Measurements from ENCODE around the gene ANKLE2. TPM values are rescaled to one million over a fixed set of nuclear protein-coding genes. Genes with fewer than 3 reads are reported as not detected.

Gene ANKLE2
- polyA plus RNA-seq, 1 donor (not counting 4 experiments of a cell fraction or from before 2014, with no cell fraction given): 109 TPM

DNA sequence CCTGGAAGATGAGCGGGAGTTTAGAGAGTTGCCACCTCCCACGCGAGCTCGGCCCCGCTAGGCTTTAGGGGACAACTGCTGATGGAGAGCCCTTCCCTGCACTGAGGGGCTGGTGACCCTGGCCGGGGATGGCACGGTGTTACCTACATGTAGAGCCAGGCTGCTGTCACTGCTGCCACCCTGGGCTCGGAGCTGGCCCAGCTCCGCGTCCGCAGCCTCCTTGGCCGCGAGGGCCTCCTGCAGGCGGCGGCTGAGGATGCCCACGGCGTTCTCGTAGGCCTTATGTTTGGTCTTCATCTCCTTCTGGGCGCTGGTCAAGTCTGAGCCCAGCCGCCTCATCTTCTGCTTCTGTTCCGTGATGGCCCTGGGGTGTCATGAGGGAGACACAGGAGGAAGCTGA, 24.6 kb upstream of the ANKLE2 start:
- Histone ChIP-seq H3K9me3 (ENCODE audit: control insufficient read depth, low read depth, low read length) (no peaks in the 10 kb centered on the region), H3K4me3 (ENCODE audit: control insufficient read depth in 2 of 3, extremely low read depth in 1 of 3, insufficient read depth in 2 of 3, low read depth in 1 of 3, low read length in 3 of 3) (no peak overlapping the region), H3K9ac (ENCODE audit: control insufficient read depth, extremely low read depth, insufficient read depth, low read length) (no peak overlapping the region), H2AFZ (ENCODE audit: control insufficient read depth, low read length) (no peak overlapping the region), H3K9me1 (ENCODE audit: control insufficient read depth, extremely low read depth, insufficient read depth, low read length) (no peaks in the 10 kb centered on the region), H3K27ac (ENCODE audit: control insufficient read depth, insufficient read depth, low read length) (no peak overlapping the region), H3K27me3 (ENCODE audit: control insufficient read depth, extremely low read depth, insufficient read depth, low read length) (no peaks in the 10 kb centered on the region), H3K4me1 (ENCODE audit: control insufficient read depth, extremely low read depth, insufficient read depth, low read length) (no peaks in the 10 kb centered on the region), H4K20me1 (ENCODE audit: control insufficient read depth, extremely low read depth, insufficient read depth, low read length) (peaks cover 6% of the 10 kb centered on the region), H3K36me3 (ENCODE audit: control insufficient read depth in 2 of 2, extremely low read depth in 1 of 2, insufficient read depth in 2 of 2, low read length in 2 of 2) (peaks cover 44 to 46% of the 10 kb centered on the region in 2 experiments), H3K4me2 (ENCODE audit: control insufficient read depth, extremely low read depth, insufficient read depth, low read depth, low read length) (no peak overlapping the region), H3K79me2 (ENCODE audit: control insufficient read depth, insufficient read depth, low read length) (no peaks in the 10 kb centered on the region)
- DNase-seq (ENCODE audit: low read depth, low spot score) (no peak), FAIRE-seq (no peak)
- dilution Hi-C loops (cut with MboI; ENCODE audit: extremely low pct_ligation_motif_present, low sequenced_read_pairs): no loop called here
- TF ChIP-seq CTCF (optimal IDR thresholded peaks at IDR 0.05 in 1 of 3, IDR thresholded peaks at IDR 0.05 in 1 of 3, conservative IDR thresholded peaks at IDR 0.05 in 1 of 3; ENCODE audit: extremely low read depth in 1 of 3, insufficient read depth in 2 of 3, low read length in 3 of 3): no peak
- TF ChIP-seq EZH2 (IDR thresholded peaks at IDR 0.05; ENCODE audit: low read length): no peak

GRCh38 chr12:132784580-132784979, 22.9 kb upstream of the ANKLE2 start:
- H3K27me3 ChIP-seq (ENCODE audit: control insufficient read depth, extremely low read depth, insufficient read depth, low read length): no peaks in the 10 kb centered on the region
- no peaks in the 10 kb centered on the region for H3K4me1 ChIP-seq (ENCODE audit: control insufficient read depth, extremely low read depth, insufficient read depth, low read length)
- H3K9ac ChIP-seq (ENCODE audit: control insufficient read depth, extremely low read depth, insufficient read depth, low read length): no peak overlapping the region
- DNase-seq (ENCODE audit: low read depth, low spot score) (no peak), FAIRE-seq (no peak)
- no peak overlapping the region for H3K27ac ChIP-seq (ENCODE audit: control insufficient read depth, insufficient read depth, low read length)
- H3K9me1 ChIP-seq (ENCODE audit: control insufficient read depth, extremely low read depth, insufficient read depth, low read length): no peaks in the 10 kb centered on the region
- peaks cover 2% of the 10 kb centered on the region for H3K79me2 ChIP-seq (ENCODE audit: control insufficient read depth, insufficient read depth, low read length)
- H2AFZ ChIP-seq (ENCODE audit: control insufficient read depth, low read length): no peak overlapping the region
- TF ChIP-seq CTCF (optimal IDR thresholded peaks at IDR 0.05 in 1 of 3, IDR thresholded peaks at IDR 0.05 in 1 of 3, conservative IDR thresholded peaks at IDR 0.05 in 1 of 3; ENCODE audit: extremely low read depth in 1 of 3, insufficient read depth in 2 of 3, low read length in 3 of 3) (no peak), EZH2 (IDR thresholded peaks at IDR 0.05; ENCODE audit: low read length) (no peak)
- H4K20me1 ChIP-seq (ENCODE audit: control insufficient read depth, extremely low read depth, insufficient read depth, low read length): peaks cover 3% of the 10 kb centered on the region
- no peak overlapping the region for H3K4me2 ChIP-seq (ENCODE audit: control insufficient read depth, extremely low read depth, insufficient read depth, low read depth, low read length)
- no peak overlapping the region for H3K4me3 ChIP-seq (ENCODE audit: control insufficient read depth in 2 of 3, extremely low read depth in 1 of 3, insufficient read depth in 2 of 3, low read depth in 1 of 3, low read length in 3 of 3)
- peaks cover 56 to 58% of the 10 kb centered on the region in 2 experiments for H3K36me3 ChIP-seq (ENCODE audit: control insufficient read depth in 2 of 2, extremely low read depth in 1 of 2, insufficient read depth in 2 of 2, low read length in 2 of 2)
- dilution Hi-C loops (cut with MboI; ENCODE audit: extremely low pct_ligation_motif_present, low sequenced_read_pairs): no loop called here
- H3K9me3 ChIP-seq (ENCODE audit: control insufficient read depth, low read depth, low read length): no peaks in the 10 kb centered on the region

Data from keratinocyte (primary cell).